HCT116 (cell line): ENCODE data around the gene POLR2A. TPM values are rescaled to one million over a fixed set of nuclear protein-coding genes. Genes with fewer than 3 reads are reported as not detected.

Experiments used
- ATAC-seq: fragments of 200-7000 bp; cut with Tn5 transposase; 2 replicates; pipeline ENCODE4 v1.9.1; 2020; ENCODE audit warnings: mild to moderate bottlenecking, moderate library complexity
- BruUV-seq: library from RNA; stranded (reverse); fragments of 400-500 nt; replicated peaks from 2 replicates; lab custom pipeline; 2021; lab: Mats Ljungman, UMichigan
- CTCF ChIA-PET: fragments of 300-600 bp; sonication (Branson Sonifier 250); formaldehyde crosslinking; loops from one replicate; lab custom pipeline; 2021; ENCODE audit warnings: antibody characterized with exemption; lab: Charles Lee
- POLR2A ChIA-PET: fragments of 300-600, 350-600 bp; sonication (Branson Sonifier 250); formaldehyde crosslinking; loops from one replicate; lab custom pipeline; 2021; ENCODE audit warnings: antibody characterized with exemption; lab: Charles Lee
- RAD21 ChIA-PET, 2 experiments: fragments of 300-600 bp; sonication (Branson Sonifier 250); formaldehyde crosslinking; loops; one replicate each; lab custom pipeline; 2023; ENCODE audit warnings: low total read pairs in 2 of 2; ENCODE audit not compliant: uncharacterized antibody in 2 of 2, unreplicated experiment in 2 of 2, low non-redundant PET in 1 of 2; lab: Charles Lee
- DNase-seq: peaks from one replicate; pipeline ENCODE4 v3.0.0-alpha.2; 2010; ENCODE audit warnings: low read depth, low spot score
- H2AFZ ChIP-seq: fragments of 200-600 bp; shearing (Covaris generic), sonication (generic); 2 replicates; pipeline ENCODE4 v1.6.1; 2017; ENCODE audit warnings: low read depth, mixed run types, mixed read lengths, antibody characterized with exemption, low read length; ENCODE audit not compliant: poor library complexity, severe bottlenecking
- H3K27ac ChIP-seq: 2 replicates; pipeline ENCODE4 v1.5.1; 2012; ENCODE audit warnings: low read depth, low read length
- H3K27me3 ChIP-seq: fragments of 200-600 bp; sonication (generic); 2 replicates; pipeline ENCODE4 v1.6.1; 2016; ENCODE audit warnings: mixed run types, low read length, mixed read lengths; ENCODE audit not compliant: insufficient read depth
- H3K36me3 ChIP-seq, 2 experiments: fragments of 200-500 bp in 1 of 2; fragments of 200-600 bp in 1 of 2; sonication (Bioruptor generic) in 1 of 2; sonication (generic) in 1 of 2; 2 replicates each; pipeline versions ENCODE4 v1.5.1 to v1.6.1; 2014 to 2016; ENCODE audit warnings: low read length in 2 of 2, inconsistent platforms in 1 of 2, mixed read lengths in 1 of 2, mixed run types in 1 of 2; ENCODE audit not compliant: insufficient read depth in 2 of 2, control insufficient read depth in 1 of 2
- H3K4me1 ChIP-seq, 2 experiments: fragments of 200-600 bp in 1 of 2; sonication (generic) in 1 of 2; 2 replicates each; pipeline versions ENCODE4 v1.5.1 to v1.6.1; 2012 to 2017; ENCODE audit warnings: low read length in 2 of 2, inconsistent platforms in 1 of 2, mild to moderate bottlenecking in 1 of 2, mixed read lengths in 1 of 2, mixed run types in 1 of 2, moderate library complexity in 1 of 2; ENCODE audit not compliant: insufficient read depth in 2 of 2, control insufficient read depth in 1 of 2
- H3K4me2 ChIP-seq: fragments of 200-600 bp; sonication (generic); 2 replicates; pipeline ENCODE4 v1.6.1; 2017; ENCODE audit warnings: mixed run types, low read length, mixed read lengths
- H3K4me3 ChIP-seq, 2 experiments: fragments of 200-600 bp in 1 of 2; sonication (generic) in 1 of 2; replicated peaks in 1 of 2; 2 replicates each; pipeline ENCODE4 v1.5.1; 2011 to 2016; ENCODE audit warnings: low read length in 2 of 2, control low read depth in 1 of 2, low read depth in 1 of 2, mild to moderate bottlenecking in 1 of 2, mixed read lengths in 1 of 2, mixed run types in 1 of 2
- H3K79me2 ChIP-seq: fragments of 200-600 bp; sonication (generic); 2 replicates; pipeline ENCODE4 v1.6.1; 2017; ENCODE audit warnings: mild to moderate bottlenecking, mixed run types, low read length, moderate library complexity, mixed read lengths; ENCODE audit not compliant: insufficient read depth
- H3K9ac ChIP-seq: fragments of 200-600 bp; sonication (generic); 2 replicates; pipeline ENCODE4 v1.6.1; 2016; ENCODE audit warnings: low read length, mixed read lengths
- H3K9me2 ChIP-seq: fragments of 200-600 bp; sonication (generic), shearing (Covaris generic); 2 replicates; pipeline ENCODE4 v1.6.1; 2017; ENCODE audit warnings: mixed run types, mild to moderate bottlenecking, moderate library complexity; ENCODE audit not compliant: insufficient read depth
- H3K9me3 ChIP-seq, 2 experiments: fragments of 200-500 bp in 1 of 2; fragments of 200-600 bp in 1 of 2; sonication (Bioruptor generic) in 1 of 2; sonication (generic) in 1 of 2; 2 replicates each; pipeline ENCODE4 v1.6.1; 2014 to 2017; ENCODE audit warnings: low read length in 2 of 2, mixed read lengths in 2 of 2, inconsistent platforms in 1 of 2, low read depth in 1 of 2, mild to moderate bottlenecking in 1 of 2, mixed run types in 1 of 2, moderate library complexity in 1 of 2; ENCODE audit not compliant: control insufficient read depth in 1 of 2, insufficient read depth in 1 of 2
- H4K20me1 ChIP-seq: fragments of 200-600 bp; sonication (generic), shearing (Covaris generic); 2 replicates; pipeline ENCODE4 v1.6.1; 2017; ENCODE audit warnings: mixed run types, mild to moderate bottlenecking, moderate library complexity; ENCODE audit not compliant: insufficient read depth
- CBX3 ChIP-seq: IDR thresholded peaks from 2 replicates; pipeline ENCODE4 v1.6.1; 2012; ENCODE audit warnings: low read depth
- CEBPB ChIP-seq: IDR thresholded peaks from 2 replicates; pipeline ENCODE4 v1.6.1; 2012; ENCODE audit warnings: low read depth
- CTCF ChIP-seq, 3 experiments: fragments of 200-600 bp in 1 of 3; sonication (generic) in 1 of 3; IDR thresholded peaks in 2 of 3; conservative IDR thresholded peaks in 1 of 3; 2 replicates each; pipeline ENCODE4 v1.5.1; 2012 to 2017; ENCODE audit warnings: low read depth in 2 of 3, low read length in 2 of 3, antibody characterized with exemption in 1 of 3, borderline replicate concordance in 1 of 3, control low read depth in 1 of 3, mild to moderate bottlenecking in 1 of 3, mixed read lengths in 1 of 3, mixed run types in 1 of 3, moderate library complexity in 1 of 3; ENCODE audit not compliant: insufficient read depth in 1 of 3
- EGR1 ChIP-seq: IDR thresholded peaks from 2 replicates; pipeline ENCODE4 v1.6.1; 2012; ENCODE audit warnings: low read depth
- ELF1 ChIP-seq: IDR thresholded peaks from 2 replicates; pipeline ENCODE4 v1.6.1; 2012; ENCODE audit warnings: low read depth, borderline replicate concordance
- EZH2 ChIP-seq: fragments of 200-600 bp; sonication (generic); IDR thresholded peaks from 2 replicates; pipeline ENCODE4 v1.6.1; 2017; ENCODE audit warnings: antibody characterized with exemption, mixed run types
- EZH2phosphoT487 ChIP-seq: fragments of 200-600 bp; IDR thresholded peaks from 2 replicates; pipeline ENCODE4 v1.6.1; 2018; ENCODE audit warnings: antibody characterized with exemption, borderline replicate concordance
- FOSL1 ChIP-seq: IDR thresholded peaks from 2 replicates; pipeline ENCODE4 v1.6.1; 2012; ENCODE audit warnings: low read depth
- JUND ChIP-seq: IDR thresholded peaks from 2 replicates; pipeline ENCODE4 v1.6.1; 2012
- MAX ChIP-seq: IDR thresholded peaks from 2 replicates; pipeline ENCODE4 v1.6.1; 2012
- POLR2A ChIP-seq: IDR thresholded peaks from 2 replicates; pipeline ENCODE4 v1.7.0; 2011; ENCODE audit warnings: borderline replicate concordance; ENCODE audit not compliant: insufficient read depth, insufficient read length; ENCODE audit errors: extremely low read depth
- POLR2AphosphoS5 ChIP-seq: IDR thresholded peaks from 2 replicates; pipeline ENCODE4 v1.6.1; 2011; ENCODE audit warnings: mild to moderate bottlenecking, low read depth, low read length, moderate library complexity
- REST ChIP-seq: IDR thresholded peaks from 2 replicates; pipeline ENCODE4 v1.6.1; 2012; ENCODE audit warnings: low read depth
- SP1 ChIP-seq: IDR thresholded peaks from 2 replicates; pipeline ENCODE4 v1.6.1; 2012; ENCODE audit warnings: low read depth
- SRF ChIP-seq: IDR thresholded peaks from 2 replicates; pipeline ENCODE4 v1.6.1; 2012; ENCODE audit warnings: low read depth
- YY1 ChIP-seq: IDR thresholded peaks from 2 replicates; pipeline ENCODE4 v1.6.1; 2011; ENCODE audit warnings: low read length, low read depth, moderate library complexity, mild to moderate bottlenecking; ENCODE audit not compliant: insufficient replicate concordance; ENCODE audit errors: extremely low read depth
- ZNF274 ChIP-seq: fragments of 200-500 bp; sonication (Bioruptor generic); IDR thresholded peaks from 2 replicates; pipeline ENCODE4 v1.6.1; 2014; ENCODE audit warnings: mild to moderate bottlenecking, low read depth, low read length, inconsistent platforms
- intact Hi-C: fragments of 100-400 bp; cut with micrococcal nuclease; formaldehyde crosslinking; loops from 2 replicates; pipeline ENCODE4 v1.10.0; 2022
- total RNA-seq: library from RNA; stranded (reverse); gene quantifications from one replicate; pipeline ENCODE4 v1.2.1, GENCODE V29; 2021; ENCODE audit not compliant: unreplicated experiment

POLR2A gene
- total RNA-seq, 1 experiment from 2014 or later, result 205 TPM

GRCh38 chr17:7493941-7494340 is 9.8 kb downstream of the POLR2A start:
- ChIA-PET POLR2A (no interaction called here), CTCF (no interaction called here), RAD21 (no interaction called here)
- H3K9me3 ChIP-seq, result no peaks in the 10 kb centered on the region
- no peaks in the 10 kb centered on the region for H3K9me2 ChIP-seq
- TF ChIP-seq CTCF (IDR thresholded peaks at IDR 0.05 in 2 of 3, conservative IDR thresholded peaks at IDR 0.05 in 1 of 3; ENCODE audit: borderline replicate concordance in 1 of 3, insufficient read depth in 1 of 3, low read depth in 2 of 3, low read length in 2 of 3) (no peak), CBX3 (no peak), EGR1 (no peak), JUND (no peak), YY1 (no peak), SRF (no peak), SP1 (no peak), EZH2phosphoT487 (no peak), EZH2 (no peak), FOSL1 (no peak), REST (no peak), POLR2A (no peak), ELF1 (no peak), ZNF274 (no peak), CEBPB (no peak), POLR2AphosphoS5 (no peak), MAX (no peak)
- no peak overlapping the region for H3K27ac ChIP-seq
- H3K79me2 ChIP-seq, result peaks cover 97% of the 10 kb centered on the region
- no TSS peak for BruUV-seq
- ATAC-seq (no peak), DNase-seq (no peak)
- no peak overlapping the region for H3K9ac ChIP-seq
- H3K36me3 ChIP-seq, result peaks cover 37 to 63% of the 10 kb centered on the region in 2 experiments
- H3K4me1 ChIP-seq, result no peaks in the 10 kb centered on the region
- no peak overlapping the region for H2AFZ ChIP-seq
- no peaks in the 10 kb centered on the region for H3K27me3 ChIP-seq
- no peak overlapping the region for H3K4me2 ChIP-seq
- no peak overlapping the region for H3K4me3 ChIP-seq
- intact Hi-C loops, result no loop called here
- H4K20me1 ChIP-seq, result peaks cover 37% of the 10 kb centered on the region; the same call in 1 of the 2 replicates
